ENCODE measurements around the gene BCL2L14.

GRCh38 chr12:12121061-12121460, 50.3 kb downstream of the BCL2L14 start:
- TF ChIP-seq CTCF (IDR thresholded peaks at IDR 0.05; ENCODE audit: low read length) (no peak), EZH2 (IDR thresholded peaks at IDR 0.05; ENCODE audit: borderline replicate concordance, low read length) (no peak)

All from OCI-LY1 (cell line).